ENCODE measurements around the gene TIGAR.

DNA sequence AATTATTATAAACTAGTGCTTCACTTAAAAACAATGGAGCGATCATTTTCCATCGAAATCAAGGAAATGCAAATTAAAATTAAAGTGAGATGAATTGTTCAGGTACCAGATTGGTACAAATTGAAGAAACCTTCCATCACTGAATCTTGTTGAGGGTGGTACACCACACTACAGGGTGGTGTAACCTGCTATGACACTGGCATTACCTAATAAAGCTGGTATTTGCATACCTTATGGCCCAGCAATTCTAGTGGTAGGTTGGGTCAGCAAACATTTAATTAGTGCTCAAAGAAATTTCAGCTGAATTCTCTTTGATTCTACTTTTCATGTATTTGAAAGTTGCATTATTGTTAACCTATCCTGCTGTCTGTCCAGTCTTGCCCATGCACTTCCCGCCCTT lies 9.2 kb downstream of the TIGAR start:
- TF ChIP-seq, protein P1, sequence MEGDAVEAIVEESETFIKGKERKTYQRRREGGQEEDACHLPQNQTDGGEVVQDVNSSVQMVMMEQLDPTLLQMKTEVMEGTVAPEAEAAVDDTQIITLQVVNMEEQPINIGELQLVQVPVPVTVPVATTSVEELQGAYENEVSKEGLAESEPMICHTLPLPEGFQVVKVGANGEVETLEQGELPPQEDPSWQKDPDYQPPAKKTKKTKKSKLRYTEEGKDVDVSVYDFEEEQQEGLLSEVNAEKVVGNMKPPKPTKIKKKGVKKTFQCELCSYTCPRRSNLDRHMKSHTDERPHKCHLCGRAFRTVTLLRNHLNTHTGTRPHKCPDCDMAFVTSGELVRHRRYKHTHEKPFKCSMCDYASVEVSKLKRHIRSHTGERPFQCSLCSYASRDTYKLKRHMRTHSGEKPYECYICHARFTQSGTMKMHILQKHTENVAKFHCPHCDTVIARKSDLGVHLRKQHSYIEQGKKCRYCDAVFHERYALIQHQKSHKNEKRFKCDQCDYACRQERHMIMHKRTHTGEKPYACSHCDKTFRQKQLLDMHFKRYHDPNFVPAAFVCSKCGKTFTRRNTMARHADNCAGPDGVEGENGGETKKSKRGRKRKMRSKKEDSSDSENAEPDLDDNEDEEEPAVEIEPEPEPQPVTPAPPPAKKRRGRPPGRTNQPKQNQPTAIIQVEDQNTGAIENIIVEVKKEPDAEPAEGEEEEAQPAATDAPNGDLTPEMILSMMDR (IDR thresholded peaks at IDR 0.05): no peak
- no peak for TF ChIP-seq POLR2A (IDR thresholded peaks at IDR 0.05)
